ENCODE measurements around the gene DHX32. TPM values are rescaled to one million over a fixed set of nuclear protein-coding genes. Genes with fewer than 3 reads are reported as not detected.

Gene DHX32
- total RNA-seq, 1 donor from 2014 or later, result 45.2 TPM

DNA sequence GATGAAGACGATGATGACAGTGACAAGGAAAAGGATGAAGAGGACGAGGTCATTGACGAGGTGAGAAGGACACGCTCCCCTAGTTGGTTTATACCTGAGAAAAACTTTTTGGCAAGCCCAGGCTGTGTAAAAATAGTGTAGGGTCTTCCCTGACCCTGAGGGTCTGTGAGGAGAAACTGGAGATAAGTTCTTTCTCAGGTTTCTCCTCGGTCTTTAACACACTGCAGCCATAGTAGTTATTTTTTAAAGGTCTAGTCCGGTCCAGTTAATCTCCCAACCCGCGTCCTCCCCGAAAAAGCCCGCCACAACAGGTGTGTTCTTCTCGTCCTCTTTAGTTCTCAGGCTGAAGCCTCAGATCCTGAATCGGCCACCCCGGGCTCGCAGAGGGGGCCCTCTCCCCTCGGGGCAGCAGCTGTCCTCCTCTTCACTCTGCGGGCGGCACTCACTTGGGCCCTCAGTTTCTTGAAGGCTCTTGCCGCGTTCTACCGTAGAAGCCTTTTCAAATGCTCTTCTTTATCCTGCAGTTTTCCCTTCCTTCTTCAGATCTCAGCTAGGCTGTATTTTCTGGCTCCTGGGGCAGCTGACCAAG is 57.3 kb downstream of the DHX32 start:
- DNase-seq (no peak), ATAC-seq (ENCODE audit: poor library complexity) (no peak)
- intact Hi-C loops (cut with DNase I), result loop anchor here (10.0 kb wide), 1 partner anchor 89 kb away; no protein-coding TSS in a partner anchor

DNA sequence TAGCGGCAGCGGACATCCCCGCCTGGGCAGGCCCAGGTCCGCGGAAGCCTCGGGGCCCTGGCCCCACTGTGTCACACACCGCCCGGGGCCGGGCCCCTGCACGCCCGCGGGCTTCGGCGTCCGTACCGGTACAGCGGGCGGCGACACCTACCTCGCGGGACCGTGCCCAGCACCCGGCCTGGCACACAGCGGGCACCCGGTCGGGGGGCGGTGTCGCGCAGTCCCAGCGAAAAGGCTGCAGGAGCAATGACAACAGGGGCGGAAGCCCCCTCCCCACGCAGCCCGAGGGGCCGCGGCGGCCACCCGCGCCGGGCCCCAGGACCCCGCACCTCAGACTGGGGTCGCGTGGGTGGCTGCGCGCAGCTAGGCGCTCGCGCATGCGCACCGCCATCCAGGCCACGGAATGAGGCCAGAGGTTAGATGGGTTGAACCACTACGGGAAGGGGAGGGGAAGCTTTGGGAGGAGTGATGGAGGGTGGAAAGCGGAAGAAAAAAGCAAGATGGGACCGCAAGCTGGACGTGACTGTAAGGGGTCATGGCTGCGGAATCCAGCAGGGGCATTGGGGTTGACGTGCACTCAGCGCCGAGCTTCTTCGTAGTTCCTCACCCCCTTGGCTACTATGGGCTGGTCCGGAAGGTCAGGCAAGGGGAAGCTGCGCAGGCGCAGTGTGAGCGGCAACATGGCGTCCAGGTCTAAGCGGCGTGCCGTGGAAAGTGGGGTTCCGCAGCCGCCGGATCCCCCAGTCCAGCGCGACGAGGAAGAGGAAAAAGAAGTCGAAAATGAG is 58.0 kb downstream of the DHX32 start, which contains the start of the genes BCCIP and UROS:
Gene BCCIP, plus strand, starts transcription at position 669 of the 785 bp plus-strand sequence. Its CDS starts 12 bp downstream, at position 681.
Gene UROS, minus strand, starts transcription at position 381 of the 785 bp plus-strand sequence. CDS start 6,759 bp downstream, outside the sequence.
- DNase-seq (peak; percentile 96), ATAC-seq (ENCODE audit: poor library complexity) (peak; percentile 98)
- intact Hi-C loops (cut with DNase I), result loop anchor here (10.0 kb wide), 1 partner anchor 88 kb away; no protein-coding TSS in a partner anchor

DNA sequence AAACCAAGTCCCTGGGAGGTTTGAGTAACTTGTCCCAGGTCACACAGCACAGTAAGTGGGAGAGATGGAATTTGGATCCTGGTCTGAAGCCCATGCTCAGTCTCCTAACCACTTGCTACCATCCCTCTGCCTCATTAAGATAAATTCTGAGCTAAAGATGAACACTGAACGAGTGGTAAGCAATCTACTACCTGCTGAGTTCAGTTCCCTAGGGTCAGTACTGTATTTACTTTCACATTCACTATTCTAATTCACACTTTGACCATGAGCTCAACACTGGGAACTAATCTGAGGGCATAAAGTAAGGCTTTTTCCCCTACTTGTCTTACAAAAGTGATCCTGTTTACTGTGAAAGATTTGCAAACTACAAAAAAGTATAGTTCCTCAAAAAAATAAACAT is 60.4 kb downstream of the DHX32 start:
- no peak for ATAC-seq (ENCODE audit: poor library complexity)
- intact Hi-C loops (cut with DNase I), result loop anchor here (10.0 kb wide), 1 partner anchor 86 kb away; no protein-coding TSS in a partner anchor

DNA sequence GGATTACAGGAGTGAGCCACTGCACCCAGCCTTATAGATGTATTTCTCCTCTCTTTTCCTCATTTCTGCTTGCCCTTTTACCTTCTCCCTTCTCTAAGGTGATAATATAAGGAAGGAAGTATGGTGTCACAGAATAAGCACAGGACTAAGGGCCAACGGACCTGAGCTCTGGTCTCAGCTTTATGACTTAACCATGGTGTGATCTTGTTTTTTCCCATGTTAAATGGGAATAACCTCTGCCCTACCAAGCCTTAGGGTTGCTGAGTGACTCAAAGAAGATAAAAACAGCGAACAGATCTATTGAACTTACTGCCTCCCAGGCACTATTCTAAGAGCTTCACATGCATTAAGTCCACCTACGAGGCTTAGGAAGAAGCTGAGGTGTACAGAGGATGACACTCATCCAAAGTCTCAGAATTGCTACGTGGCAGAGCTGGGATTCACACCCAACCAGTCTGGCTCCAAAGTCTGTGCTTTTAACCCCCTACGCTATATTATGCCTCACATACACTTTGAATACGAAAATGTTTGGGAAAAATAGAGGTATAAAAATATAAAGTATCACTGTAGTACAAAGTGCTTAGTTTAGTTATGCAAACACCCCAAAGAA is 63.6 kb downstream of the DHX32 start:
- ATAC-seq (ENCODE audit: poor library complexity), result no peak
- no peak for DNase-seq
- intact Hi-C loops (cut with DNase I), result no loop called here

More for the DNA sequence above, 60.4 kb downstream of the DHX32 start:
- no peak for DNase-seq

DNA sequence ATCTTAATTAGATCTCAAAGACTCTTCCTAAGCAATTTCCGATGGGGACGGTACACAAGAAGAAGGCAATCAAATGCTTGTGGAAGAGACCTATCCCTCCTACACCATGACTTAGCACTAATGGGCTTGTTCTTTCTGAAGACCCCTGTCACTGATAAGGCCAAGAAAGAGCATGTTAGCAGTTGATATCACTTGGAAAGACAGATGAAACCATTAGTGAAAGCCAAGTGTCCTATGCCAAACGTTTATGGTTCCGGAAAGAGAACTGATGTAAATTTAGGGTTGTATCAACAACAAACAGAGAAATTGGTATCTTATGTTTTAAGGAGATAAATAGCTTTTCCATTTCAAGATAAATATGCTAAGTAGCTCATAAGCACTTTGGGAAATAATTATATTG is 64.5 kb downstream of the DHX32 start:
- no peak for ATAC-seq (ENCODE audit: poor library complexity)
- intact Hi-C loops (cut with DNase I), result no loop called here
- DNase-seq, result no peak

- no peak for ATAC-seq (ENCODE audit: poor library complexity)
- DNase-seq, result no peak
- intact Hi-C loops (cut with DNase I), result no loop called here
Measured at GRCh38 chr10:125815764-125816163, 65.3 kb downstream of the DHX32 start.

DNA sequence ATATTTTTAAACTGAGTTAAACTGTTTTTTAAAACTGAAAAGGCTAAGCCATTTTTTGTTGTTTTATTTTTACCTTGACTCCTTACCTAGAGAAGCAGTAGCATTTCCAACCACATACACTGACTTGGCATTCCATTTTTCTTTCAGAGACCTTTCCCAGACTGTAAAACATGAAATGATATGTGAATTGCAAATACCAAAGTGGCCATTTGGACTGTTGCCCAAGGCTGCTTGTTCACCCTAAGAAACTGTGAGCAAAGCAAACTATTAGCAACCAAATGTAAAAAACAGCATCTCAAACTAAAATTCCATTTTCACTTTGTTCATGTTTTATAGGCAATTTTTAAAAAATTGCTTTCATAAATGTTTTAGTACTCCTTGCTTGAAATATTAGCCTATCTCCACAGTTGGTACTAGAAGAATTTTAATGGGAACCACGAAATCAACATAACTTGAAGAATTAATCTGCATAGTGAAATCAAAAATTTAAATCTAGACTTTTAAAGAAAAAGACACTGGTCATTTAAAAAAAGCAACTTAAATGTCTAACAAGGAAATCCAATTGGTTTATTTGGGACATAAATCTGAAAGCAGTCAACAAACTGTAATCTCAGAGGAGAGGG is 68.9 kb downstream of the DHX32 start:
- no peak for ATAC-seq (ENCODE audit: poor library complexity)
- intact Hi-C loops (cut with DNase I), result no loop called here
- no peak for DNase-seq

GRCh38 chr10:125811251-125811650 is 69.8 kb downstream of the DHX32 start:
- ATAC-seq (ENCODE audit: poor library complexity) (no peak), DNase-seq (no peak)

DNA sequence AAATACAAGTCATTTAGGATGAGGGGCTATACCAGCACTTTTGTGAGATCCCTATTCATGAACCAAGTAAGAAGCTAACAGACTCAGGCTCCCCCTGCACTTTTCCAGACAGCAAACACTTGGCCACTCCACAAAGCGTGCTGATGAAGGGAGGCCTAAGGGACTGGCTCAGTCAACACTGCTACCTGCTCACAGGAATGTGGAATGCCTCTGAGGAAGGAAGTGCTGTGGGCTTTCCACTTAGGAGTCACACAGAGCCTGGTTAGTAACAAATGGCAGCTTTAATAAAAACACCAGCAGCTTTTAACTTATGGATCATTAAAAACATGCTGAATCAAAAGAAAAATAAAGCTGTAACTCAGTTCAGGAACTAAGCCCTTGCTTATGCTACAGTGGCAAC is 73.0 kb downstream of the DHX32 start:
- DNase-seq, result no peak
- no peak for ATAC-seq (ENCODE audit: poor library complexity)
- intact Hi-C loops (cut with DNase I), result no loop called here

More at GRCh38 chr10:125811251-125811650, 69.8 kb downstream of the DHX32 start:
- intact Hi-C loops (cut with DNase I), result no loop called here

GRCh38 chr10:125802739-125803138 is 78.4 kb downstream of the DHX32 start:
- ATAC-seq (ENCODE audit: poor library complexity) (no peak), DNase-seq (no peak)
- intact Hi-C loops (cut with DNase I), result no loop called here

DNA sequence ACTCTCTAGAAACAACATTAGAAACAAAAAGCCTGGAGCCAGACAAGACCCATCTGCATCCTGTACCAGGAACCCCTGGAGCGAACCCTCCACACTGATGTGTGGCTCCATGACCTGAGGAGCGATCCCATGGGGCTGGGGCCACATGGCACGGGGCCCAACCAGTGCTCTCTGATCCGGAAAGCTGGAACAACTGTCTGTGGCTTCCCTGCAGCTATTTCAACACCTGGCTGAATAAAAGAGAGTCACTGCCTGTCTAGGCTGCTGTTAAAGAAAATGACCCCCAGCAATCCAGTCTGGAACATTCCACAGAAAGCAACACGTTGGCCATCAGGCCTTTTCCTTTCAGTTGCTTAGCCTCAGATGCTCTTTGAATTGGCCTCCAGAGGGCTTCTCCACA is 79.0 kb downstream of the DHX32 start:
- intact Hi-C loops (cut with DNase I), result no loop called here
- ATAC-seq (ENCODE audit: poor library complexity), result no peak
- DNase-seq, result no peak

- intact Hi-C loops (cut with DNase I), result no loop called here
- ATAC-seq (ENCODE audit: poor library complexity) (no peak), DNase-seq (no peak)
Measured at GRCh38 chr10:125801574-125801973, 79.5 kb downstream of the DHX32 start.

- DNase-seq (no peak), ATAC-seq (ENCODE audit: poor library complexity) (no peak)
- intact Hi-C loops (cut with DNase I), result no loop called here
Measured at GRCh38 chr10:125799451-125800182, 81.5 kb downstream of the DHX32 start.

DNA sequence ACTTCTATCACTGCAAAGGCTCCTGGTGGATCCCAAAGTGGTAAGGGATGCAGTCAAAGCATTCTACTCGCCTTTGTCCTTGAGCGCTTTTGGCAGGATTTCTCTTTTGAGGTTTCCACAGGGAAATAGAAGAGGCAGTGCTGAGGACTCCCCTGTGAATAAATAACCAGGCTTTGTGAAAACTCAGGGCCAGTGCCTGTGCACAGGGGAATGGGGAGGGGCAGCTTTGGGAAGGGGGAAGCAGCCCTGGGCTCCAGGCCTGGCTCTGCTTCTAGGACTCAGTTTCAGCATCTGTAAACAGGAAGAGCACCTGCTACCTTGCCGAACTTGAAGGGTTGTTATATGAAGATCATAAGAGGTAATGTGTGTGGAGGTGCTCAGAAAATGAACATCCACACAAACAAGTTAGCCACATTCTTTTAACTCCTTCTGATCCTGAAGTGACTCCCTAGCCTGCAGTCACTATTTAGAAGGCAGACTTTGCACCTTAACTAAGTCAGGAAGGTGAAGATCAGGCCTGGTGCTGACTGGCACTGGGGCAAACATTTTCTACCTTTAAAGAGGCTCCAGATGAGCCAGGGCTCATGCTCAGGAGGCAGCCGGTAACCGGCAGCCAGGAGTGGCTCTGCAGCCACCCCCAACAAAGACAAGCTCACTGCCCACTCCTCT is 83.0 kb downstream of the DHX32 start:
- intact Hi-C loops (cut with DNase I), result no loop called here
- ATAC-seq (ENCODE audit: poor library complexity), result no peak
- DNase-seq, result no peak

GRCh38 chr10:125797424-125797823 is 83.7 kb downstream of the DHX32 start:
- ATAC-seq (ENCODE audit: poor library complexity) (no peak), DNase-seq (no peak)
- intact Hi-C loops (cut with DNase I), result no loop called here

GRCh38 chr10:125795637-125796190 is 85.4 kb downstream of the DHX32 start:
- intact Hi-C loops (cut with DNase I), result no loop called here
- DNase-seq, result no peak
- no peak for ATAC-seq (ENCODE audit: poor library complexity)

DNA sequence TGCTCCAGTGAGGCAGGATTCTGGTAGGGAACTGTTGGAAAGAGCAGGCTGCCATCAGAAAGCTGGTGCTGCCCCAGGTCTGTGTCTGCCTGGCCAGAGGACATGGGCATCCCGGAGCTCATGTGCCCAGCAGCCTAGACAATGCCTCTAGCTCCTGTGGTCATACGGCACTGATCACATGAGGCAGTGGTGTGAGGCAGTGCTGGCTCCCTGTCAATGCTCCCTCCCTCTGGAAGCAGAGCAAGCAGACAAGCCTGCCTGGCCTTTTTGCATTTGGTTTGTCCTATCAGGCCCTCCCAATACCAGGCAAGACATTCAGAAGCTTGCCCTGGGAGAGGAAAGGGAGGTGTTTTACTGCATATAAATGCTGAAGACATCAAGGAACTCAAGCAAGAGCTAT is 86.0 kb downstream of the DHX32 start:
- DNase-seq, result no peak
- ATAC-seq (ENCODE audit: poor library complexity), result peak; percentile 81
- intact Hi-C loops (cut with DNase I), result no loop called here

Measured in Right ventricle myocardium superior (tissue), 1 donor.